Heart left ventricle (tissue), 13 donors: ENCODE results near the gene PLBD1.

Experiments
- POLR2A ChIP-seq, 2 donors: fragments of 450-650 bp; IDR thresholded peaks; one replicate each; pipeline ENCODE4 v1.6.1; 2017; ENCODE audit warnings: antibody characterized with exemption in 2 of 2, mild to moderate bottlenecking in 2 of 2, moderate library complexity in 2 of 2
- TF ChIP-seq, protein P1 (sequence below), 12 donors: fragments of 200-600 bp; sonication (generic) in 4 of 12; IDR thresholded peaks; one replicate each; pipeline versions ENCODE4 v1.5.0 to v1.8.0; 2018 to 2022; ENCODE audit warnings: antibody characterized with exemption in 12 of 12, mild to moderate bottlenecking in 5 of 12
- donor health status: ischemic (EF 13 %, LVEDD 7.1; RV severe dilation, severe dysfunction).
- donor health status: DM: no; HTN: yes; CAD: no.
- donor health status: DM: no; HTN: no; CAD: no.
- donor health status: ischemic (EF 25% LVEDD 6.9; RV normal size, moderate dysfunction).
- donor health status: ischemic (EF 25% LVEDD 5.7; RV mildly dilated, moderate dysfunction).
- donor health status: ischemic (EF 35%, LVEDD 5.7; RV mildly dilated, moderate dysfunction).
- donor health status: nonischemic (EF 11% LVEDD 7.7; RV severe dilation, severe dysfunction).
- donor health status: DM: yes; HTN: yes; CAD: no.
- donor health status: PGD.
- donor health status: ischemic (EF 29% LVEDD 5.4; RV normal size, mild dysfunction).
- donor health status: nonischemic (EF 23%, LVEDD 6.1; RV moderate dilation, normal function).

DNA sequence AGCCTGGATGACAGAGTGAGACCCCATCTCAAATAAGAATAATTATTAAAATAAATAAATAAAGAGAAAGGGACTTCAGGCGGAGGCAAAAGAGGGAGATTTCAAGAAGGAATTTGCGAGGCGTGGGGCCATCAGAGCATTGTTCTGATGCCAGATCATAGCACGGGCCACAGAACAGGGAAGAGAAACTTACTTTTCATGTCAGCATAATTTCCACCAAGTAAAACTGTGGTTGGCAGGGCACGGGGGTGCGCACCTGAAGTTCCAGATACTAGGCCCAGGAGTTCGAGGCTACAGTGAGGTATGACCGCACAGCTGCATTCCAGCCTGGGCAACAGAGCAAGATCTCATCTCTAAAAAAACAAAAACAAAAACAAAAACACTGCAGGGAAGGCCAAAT, 11.0 kb upstream of the PLBD1 start:
- no peak for TF ChIP-seq POLR2A (IDR thresholded peaks at IDR 0.05)
- TF ChIP-seq, protein P1, sequence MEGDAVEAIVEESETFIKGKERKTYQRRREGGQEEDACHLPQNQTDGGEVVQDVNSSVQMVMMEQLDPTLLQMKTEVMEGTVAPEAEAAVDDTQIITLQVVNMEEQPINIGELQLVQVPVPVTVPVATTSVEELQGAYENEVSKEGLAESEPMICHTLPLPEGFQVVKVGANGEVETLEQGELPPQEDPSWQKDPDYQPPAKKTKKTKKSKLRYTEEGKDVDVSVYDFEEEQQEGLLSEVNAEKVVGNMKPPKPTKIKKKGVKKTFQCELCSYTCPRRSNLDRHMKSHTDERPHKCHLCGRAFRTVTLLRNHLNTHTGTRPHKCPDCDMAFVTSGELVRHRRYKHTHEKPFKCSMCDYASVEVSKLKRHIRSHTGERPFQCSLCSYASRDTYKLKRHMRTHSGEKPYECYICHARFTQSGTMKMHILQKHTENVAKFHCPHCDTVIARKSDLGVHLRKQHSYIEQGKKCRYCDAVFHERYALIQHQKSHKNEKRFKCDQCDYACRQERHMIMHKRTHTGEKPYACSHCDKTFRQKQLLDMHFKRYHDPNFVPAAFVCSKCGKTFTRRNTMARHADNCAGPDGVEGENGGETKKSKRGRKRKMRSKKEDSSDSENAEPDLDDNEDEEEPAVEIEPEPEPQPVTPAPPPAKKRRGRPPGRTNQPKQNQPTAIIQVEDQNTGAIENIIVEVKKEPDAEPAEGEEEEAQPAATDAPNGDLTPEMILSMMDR (IDR thresholded peaks at IDR 0.05), result no peak
